Measurements from ENCODE around the gene MS4A10.
"Not testable (repeated sequence)": the region's sequence is repeated elsewhere in the genome, so short reads cannot be mapped to it uniquely, and the experiment has no call there.

The MS4A10 gene

GRCh38 chr11:60758671-60759070, 26.5 kb upstream of the MS4A10 start:
- H3K36me3 Mint-ChIP-seq (ENCODE audit: low read depth); H3K4me3 Mint-ChIP-seq; H3K9me3 Mint-ChIP-seq; H3K27ac Mint-ChIP-seq; intact Hi-C loops (cut with micrococcal nuclease): not testable (repeated sequence)
- H3K27me3 Mint-ChIP-seq, result peaks cover 53% of the 10 kb centered on the region
- peaks cover 16% of the 10 kb centered on the region for H3K4me1 Mint-ChIP-seq (ENCODE audit: low read depth)

- H3K36me3 Mint-ChIP-seq (ENCODE audit: low read depth); H3K27ac Mint-ChIP-seq; intact Hi-C loops (cut with micrococcal nuclease); H3K9me3 Mint-ChIP-seq; H3K4me3 Mint-ChIP-seq: not testable (repeated sequence)
- Mint-ChIP-seq H3K4me1 (ENCODE audit: low read depth) (peaks cover 16% of the 10 kb centered on the region), H3K27me3 (peaks cover 54% of the 10 kb centered on the region)
Observed at GRCh38 chr11:60759438-60760225, 25.5 kb upstream of the MS4A10 start.

GRCh38 chr11:60761436-60762190, 23.5 kb upstream of the MS4A10 start:
- Mint-ChIP-seq H3K4me1 (ENCODE audit: low read depth) (peaks cover 16% of the 10 kb centered on the region), H3K27me3 (peaks cover 51% of the 10 kb centered on the region), H3K4me3 (no peak overlapping the region), H3K36me3 (ENCODE audit: low read depth) (no peaks in the 10 kb centered on the region), H3K27ac (no peak overlapping the region), H3K9me3 (no peaks in the 10 kb centered on the region)
- intact Hi-C loops (cut with micrococcal nuclease), result no loop called here

- intact Hi-C loops (cut with micrococcal nuclease), result no loop called here
- Mint-ChIP-seq H3K4me3 (no peak overlapping the region), H3K27me3 (peaks cover 51% of the 10 kb centered on the region), H3K36me3 (ENCODE audit: low read depth) (no peaks in the 10 kb centered on the region), H3K9me3 (no peaks in the 10 kb centered on the region), H3K4me1 (ENCODE audit: low read depth) (peaks cover 16% of the 10 kb centered on the region), H3K27ac (no peak overlapping the region)
Observed at GRCh38 chr11:60762851-60763691, 22.1 kb upstream of the MS4A10 start.

- intact Hi-C loops (cut with micrococcal nuclease), result no loop called here
- Mint-ChIP-seq H3K9me3 (no peaks in the 10 kb centered on the region), H3K27ac (no peak overlapping the region), H3K36me3 (ENCODE audit: low read depth) (no peaks in the 10 kb centered on the region), H3K4me3 (no peak overlapping the region), H3K4me1 (ENCODE audit: low read depth) (peaks cover 14% of the 10 kb centered on the region), H3K27me3 (peaks cover 52% of the 10 kb centered on the region)
Observed at GRCh38 chr11:60763692-60764369, 21.3 kb upstream of the MS4A10 start.

- Mint-ChIP-seq H3K27me3 (peaks cover 45% of the 10 kb centered on the region), H3K4me3 (no peak overlapping the region), H3K36me3 (ENCODE audit: low read depth) (no peaks in the 10 kb centered on the region), H3K4me1 (ENCODE audit: low read depth) (peaks cover 4% of the 10 kb centered on the region), H3K27ac (no peak overlapping the region), H3K9me3 (no peaks in the 10 kb centered on the region)
- intact Hi-C loops (cut with micrococcal nuclease), result no loop called here
Observed at GRCh38 chr11:60764879-60765278, 20.3 kb upstream of the MS4A10 start.

- intact Hi-C loops (cut with micrococcal nuclease), result no loop called here
- H3K36me3 Mint-ChIP-seq (ENCODE audit: low read depth), result no peaks in the 10 kb centered on the region
- no peaks in the 10 kb centered on the region for H3K9me3 Mint-ChIP-seq
- H3K27ac Mint-ChIP-seq, result no peak overlapping the region
- no peaks in the 10 kb centered on the region for H3K4me1 Mint-ChIP-seq (ENCODE audit: low read depth)
- no peak overlapping the region for H3K4me3 Mint-ChIP-seq
- H3K27me3 Mint-ChIP-seq, result peaks cover 40% of the 10 kb centered on the region
Observed at GRCh38 chr11:60765355-60765754, 19.8 kb upstream of the MS4A10 start.

GRCh38 chr11:60766547-60766946, 18.6 kb upstream of the MS4A10 start:
- intact Hi-C loops (cut with micrococcal nuclease), result no loop called here
- peaks cover 34% of the 10 kb centered on the region for H3K27me3 Mint-ChIP-seq
- no peaks in the 10 kb centered on the region for H3K36me3 Mint-ChIP-seq (ENCODE audit: low read depth)
- H3K4me1 Mint-ChIP-seq (ENCODE audit: low read depth), result no peaks in the 10 kb centered on the region
- H3K4me3 Mint-ChIP-seq, result no peak overlapping the region
- H3K27ac Mint-ChIP-seq, result no peak overlapping the region
- H3K9me3 Mint-ChIP-seq, result no peaks in the 10 kb centered on the region

- no peaks in the 10 kb centered on the region for H3K9me3 Mint-ChIP-seq
- H3K36me3 Mint-ChIP-seq (ENCODE audit: low read depth), result no peaks in the 10 kb centered on the region
- H3K27ac Mint-ChIP-seq, result no peak overlapping the region
- intact Hi-C loops (cut with micrococcal nuclease), result no loop called here
- no peaks in the 10 kb centered on the region for H3K4me1 Mint-ChIP-seq (ENCODE audit: low read depth)
- no peak overlapping the region for H3K4me3 Mint-ChIP-seq
- peaks cover 34% of the 10 kb centered on the region for H3K27me3 Mint-ChIP-seq
Observed at GRCh38 chr11:60767388-60767811, 17.7 kb upstream of the MS4A10 start.

GRCh38 chr11:60768202-60768601, 16.9 kb upstream of the MS4A10 start:
- H3K27me3 Mint-ChIP-seq, result peaks cover 34% of the 10 kb centered on the region
- no peaks in the 10 kb centered on the region for H3K9me3 Mint-ChIP-seq
- no peaks in the 10 kb centered on the region for H3K36me3 Mint-ChIP-seq (ENCODE audit: low read depth)
- no peak overlapping the region for H3K27ac Mint-ChIP-seq
- intact Hi-C loops (cut with micrococcal nuclease), result no loop called here
- no peaks in the 10 kb centered on the region for H3K4me1 Mint-ChIP-seq (ENCODE audit: low read depth)
- no peak overlapping the region for H3K4me3 Mint-ChIP-seq

- H3K27me3 Mint-ChIP-seq, result peaks cover 29% of the 10 kb centered on the region
- intact Hi-C loops (cut with micrococcal nuclease), result no loop called here
- H3K27ac Mint-ChIP-seq, result no peak overlapping the region
- H3K4me1 Mint-ChIP-seq (ENCODE audit: low read depth), result no peaks in the 10 kb centered on the region
- no peak overlapping the region for H3K4me3 Mint-ChIP-seq
- H3K36me3 Mint-ChIP-seq (ENCODE audit: low read depth), result no peaks in the 10 kb centered on the region
- H3K9me3 Mint-ChIP-seq, result no peaks in the 10 kb centered on the region
Observed at GRCh38 chr11:60769273-60769672, 15.9 kb upstream of the MS4A10 start.

- peaks cover 32% of the 10 kb centered on the region for H3K27me3 Mint-ChIP-seq
- no peak overlapping the region for H3K27ac Mint-ChIP-seq
- H3K4me1 Mint-ChIP-seq (ENCODE audit: low read depth), result no peaks in the 10 kb centered on the region
- H3K9me3 Mint-ChIP-seq, result no peaks in the 10 kb centered on the region
- no peaks in the 10 kb centered on the region for H3K36me3 Mint-ChIP-seq (ENCODE audit: low read depth)
- no peak overlapping the region for H3K4me3 Mint-ChIP-seq
- intact Hi-C loops (cut with micrococcal nuclease), result no loop called here
Observed at GRCh38 chr11:60769811-60770210, 15.3 kb upstream of the MS4A10 start.

GRCh38 chr11:60771146-60771545, 14.0 kb upstream of the MS4A10 start:
- intact Hi-C loops (cut with micrococcal nuclease), result no loop called here
- peaks cover 5% of the 10 kb centered on the region for H3K4me1 Mint-ChIP-seq (ENCODE audit: low read depth)
- H3K9me3 Mint-ChIP-seq, result no peaks in the 10 kb centered on the region
- no peaks in the 10 kb centered on the region for H3K36me3 Mint-ChIP-seq (ENCODE audit: low read depth)
- H3K4me3 Mint-ChIP-seq, result no peak overlapping the region
- H3K27ac Mint-ChIP-seq, result no peak overlapping the region
- peaks cover 36% of the 10 kb centered on the region for H3K27me3 Mint-ChIP-seq
